ENCODE measurements around the gene NUP210L.
A peak's percentile ranks its signal among the peaks of the same experiment; 100 is the strongest.
"Not testable (repeated sequence)": the region's sequence is repeated elsewhere in the genome, so short reads cannot be mapped to it uniquely, and the experiment has no call there.

The NUP210L gene

GRCh38 chr1:154094411-154094810, 60.5 kb downstream of the NUP210L start:
- no peak for DNase-seq

GRCh38 chr1:154093699-154094098, 61.2 kb downstream of the NUP210L start:
- DNase-seq: no peak

DNA sequence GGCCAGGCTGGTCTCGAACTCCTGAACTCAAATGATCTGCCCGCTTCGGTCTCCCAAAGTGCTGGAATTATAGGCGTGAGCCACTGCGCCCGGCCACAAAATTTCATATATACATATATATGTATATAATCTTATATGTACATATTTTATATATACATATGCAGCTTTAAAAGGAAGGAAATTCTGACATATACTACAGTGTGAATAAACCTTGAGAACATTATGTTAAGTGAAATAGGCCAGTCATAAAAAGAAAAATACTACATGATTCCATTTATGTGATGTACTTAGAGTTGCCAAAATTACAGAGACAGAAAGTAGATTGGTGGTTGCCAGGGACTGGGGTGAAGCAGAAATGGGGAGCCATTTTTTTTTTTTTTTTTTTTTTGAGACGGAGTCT, 63.2 kb downstream of the NUP210L start:
- DNase-seq: no peak

DNA sequence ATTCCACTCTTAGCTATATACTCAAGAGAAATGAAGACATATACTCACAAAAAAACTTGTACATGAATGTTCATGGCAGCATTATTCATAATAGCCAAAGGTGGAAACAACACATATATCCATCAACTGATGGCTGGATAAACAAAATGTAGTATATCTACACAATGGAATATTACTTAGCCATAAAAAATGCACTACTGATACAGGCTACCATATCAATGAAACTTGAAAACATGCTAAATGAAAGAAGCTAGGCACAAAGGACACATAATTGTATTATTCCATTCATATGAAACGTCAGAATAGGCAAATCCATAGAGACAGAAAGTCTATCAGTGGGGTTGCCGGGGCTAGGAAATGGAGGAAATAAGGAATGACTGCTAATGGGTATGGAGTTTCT, 67.3 kb downstream of the NUP210L start:
- DNase-seq: no peak

DNA sequence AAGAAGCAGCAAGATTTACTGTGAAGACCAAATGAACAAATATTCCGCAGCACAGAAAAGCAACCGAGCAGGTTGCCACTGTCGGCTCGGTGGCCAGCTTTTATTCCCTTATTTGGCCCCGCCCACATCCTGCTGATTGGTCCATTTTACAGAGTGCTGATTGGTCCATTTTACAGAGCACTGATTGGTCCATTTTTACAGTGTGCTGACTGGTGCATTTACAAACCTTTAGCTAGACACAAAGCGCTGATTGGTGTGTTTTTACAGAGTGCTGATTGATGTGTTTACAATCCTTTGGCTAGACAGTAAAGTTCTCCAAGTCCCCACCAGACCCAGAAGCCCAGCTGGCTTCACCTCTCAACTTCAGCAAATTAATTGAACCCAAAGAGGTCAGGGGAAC, 71.8 kb downstream of the NUP210L start:
- DNase-seq: not testable (repeated sequence)

- DNase-seq: no peak
Observed at GRCh38 chr1:154081386-154082126, 73.3 kb downstream of the NUP210L start.

DNA sequence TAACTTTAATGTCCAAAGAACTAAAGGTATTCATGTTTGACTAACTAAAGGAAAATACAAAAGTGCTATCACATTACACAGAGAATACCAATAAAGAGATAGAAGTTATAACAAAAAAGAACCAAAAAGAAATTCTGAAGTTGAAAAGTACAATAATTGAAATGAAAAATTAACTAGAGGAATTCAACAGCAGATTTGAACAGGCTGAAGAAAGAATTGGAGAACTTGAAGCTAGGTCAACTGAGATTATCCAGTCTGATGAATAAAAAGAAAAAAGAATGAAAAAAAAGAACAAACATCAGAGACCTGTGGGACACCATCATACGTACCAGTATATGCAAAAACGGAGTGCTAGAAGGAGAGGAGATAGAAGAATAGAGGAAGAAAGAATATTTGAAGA, 78.5 kb downstream of the NUP210L start:
- no peak for DNase-seq

GRCh38 chr1:154075746-154076145, 79.1 kb downstream of the NUP210L start:
- no peak for DNase-seq

DNA sequence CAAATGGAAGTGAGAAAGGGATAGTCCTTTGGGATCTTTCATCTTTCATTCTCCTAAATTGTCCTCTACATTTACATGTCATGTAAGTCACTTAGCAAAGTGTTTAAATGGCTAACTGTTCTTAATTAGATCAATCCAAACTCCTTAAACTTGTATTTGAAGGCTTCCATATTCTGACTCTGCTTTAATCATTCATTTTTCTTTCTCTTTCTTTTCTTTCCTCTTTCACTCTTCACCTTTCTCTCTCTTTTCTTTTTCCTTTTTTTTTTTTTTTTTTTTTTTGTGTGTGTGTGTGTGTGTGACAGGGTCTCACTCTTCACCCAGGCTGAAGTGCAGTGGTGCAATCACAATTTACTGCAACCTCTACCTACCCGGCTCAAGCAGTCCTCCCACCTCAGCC, 92.6 kb downstream of the NUP210L start:
- DNase-seq: no peak

GRCh38 chr1:154047436-154047835, 107.4 kb downstream of the NUP210L start:
- not testable (repeated sequence) for DNase-seq

DNA sequence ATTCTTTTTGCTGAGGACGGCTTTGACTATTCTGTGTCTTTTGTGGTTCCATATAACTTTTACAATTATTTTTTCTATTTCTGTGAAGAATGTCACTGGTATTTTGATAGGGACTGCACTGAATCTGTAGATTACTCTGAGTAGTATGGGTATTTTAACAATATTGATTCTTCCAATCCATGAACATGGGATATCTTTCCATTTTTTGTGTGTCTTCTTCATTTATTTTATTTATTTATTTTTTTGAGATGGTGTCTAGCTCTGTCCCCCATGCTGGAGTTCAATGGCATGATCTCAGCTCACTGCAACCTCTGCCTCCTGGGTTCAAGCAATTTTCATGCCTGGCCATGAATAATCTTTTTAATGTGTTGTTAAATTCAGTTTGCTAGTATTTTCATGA, 121.2 kb downstream of the NUP210L start:
- not testable (repeated sequence) for DNase-seq

- DNase-seq: no peak
Observed at GRCh38 chr1:154019940-154020339, 134.9 kb downstream of the NUP210L start.

GRCh38 chr1:154019269-154019668, 135.6 kb downstream of the NUP210L start:
- no peak for DNase-seq

DNA sequence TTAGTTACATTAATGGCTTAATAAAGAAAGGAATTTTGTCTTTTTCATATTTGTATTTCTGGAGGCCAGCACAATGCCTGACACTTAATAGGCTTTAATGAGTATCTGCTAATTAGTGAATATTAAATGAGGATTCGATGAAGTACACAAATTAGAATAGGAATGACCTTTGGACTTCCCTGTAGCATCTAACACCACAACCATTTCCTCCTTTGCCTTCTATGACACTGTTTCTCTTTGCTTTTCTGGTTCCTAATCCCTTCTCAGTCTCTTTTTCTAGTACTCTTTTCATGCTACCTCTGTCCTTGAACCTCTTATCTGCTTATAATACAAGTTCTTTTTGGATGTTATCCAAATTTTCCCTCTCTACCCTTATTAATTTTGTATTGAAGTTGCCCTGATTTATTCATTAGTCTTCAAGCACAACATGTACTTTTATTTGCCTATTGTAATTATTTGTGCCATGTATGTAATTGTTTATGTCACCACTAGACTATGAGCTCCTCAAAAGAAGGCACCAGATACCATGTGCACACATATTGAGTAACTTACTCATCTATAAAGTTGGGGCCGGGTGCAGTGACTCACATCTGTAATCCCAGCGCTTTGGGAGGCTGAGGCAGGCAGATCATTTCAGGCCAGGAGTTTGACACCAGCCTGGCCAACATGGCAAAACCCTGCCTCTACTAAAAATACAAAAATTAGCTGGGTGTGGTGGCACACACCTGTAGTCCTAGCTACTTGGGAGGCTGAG, 140.5 kb downstream of the NUP210L start:
- peak; percentile 44 for DNase-seq

GRCh38 chr1:154012543-154012942, 142.3 kb downstream of the NUP210L start:
- DNase-seq: not testable (repeated sequence)

DNA sequence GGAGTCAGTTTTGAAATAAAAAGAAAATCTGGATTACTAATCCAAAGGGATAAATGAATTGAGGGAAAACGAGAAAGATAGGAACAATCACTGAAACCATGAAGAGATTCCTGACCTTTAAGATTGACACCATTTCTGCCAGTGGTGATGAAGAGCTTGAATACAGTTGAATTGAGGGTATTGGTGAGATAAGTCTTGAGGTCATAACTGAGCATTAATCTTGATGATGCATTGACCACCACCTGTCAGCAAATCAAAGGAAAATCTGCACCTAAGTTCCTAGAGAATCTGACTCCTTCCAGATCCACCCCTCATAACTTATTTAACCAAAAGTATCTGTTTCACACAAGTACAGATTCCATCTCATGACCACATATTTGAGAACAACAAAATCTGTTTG, 142.7 kb downstream of the NUP210L start:
- no peak for DNase-seq

DNA sequence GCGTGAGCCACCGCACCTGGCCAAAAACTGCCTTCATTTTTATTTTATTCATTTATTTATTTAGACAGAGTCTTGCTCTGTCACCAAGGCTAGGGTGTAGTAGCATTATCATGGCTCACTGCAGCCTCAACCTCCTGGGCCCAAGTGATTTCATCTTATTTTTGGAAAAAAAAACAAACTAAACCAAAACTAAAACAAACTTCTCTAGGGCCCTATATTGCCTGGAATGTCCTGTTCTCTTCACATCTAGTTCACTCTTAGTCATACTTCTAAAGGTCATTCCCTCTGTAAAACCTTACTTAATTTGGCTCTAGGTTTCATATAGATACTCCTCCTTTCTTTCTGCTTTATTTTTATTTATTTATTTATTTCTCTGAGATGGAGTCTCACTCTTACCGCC, 148.7 kb downstream of the NUP210L start:
- no peak for DNase-seq

GRCh38 chr1:154000420-154000819, 154.5 kb downstream of the NUP210L start:
- DNase-seq: no peak

DNA sequence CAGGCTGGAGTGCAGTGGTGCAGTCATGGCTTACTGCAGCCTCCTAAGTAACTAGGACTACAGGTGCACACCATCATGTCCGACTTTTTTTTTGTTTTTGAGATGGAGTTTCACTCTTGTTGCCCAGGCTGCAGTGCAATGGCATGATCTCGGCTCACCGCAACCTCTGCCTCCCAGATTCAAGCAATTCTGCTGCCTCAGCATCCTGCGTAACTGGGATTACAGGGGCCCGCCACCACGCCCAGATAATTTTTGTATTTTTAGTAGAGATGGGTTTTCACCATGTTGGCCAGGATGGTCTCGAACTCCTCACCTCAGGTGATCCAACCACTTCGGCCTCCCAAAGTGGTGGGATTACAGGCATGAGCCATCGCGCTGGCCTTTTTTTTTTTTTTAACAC, 158.0 kb downstream of the NUP210L start:
- DNase-seq: not testable (repeated sequence)

DNA sequence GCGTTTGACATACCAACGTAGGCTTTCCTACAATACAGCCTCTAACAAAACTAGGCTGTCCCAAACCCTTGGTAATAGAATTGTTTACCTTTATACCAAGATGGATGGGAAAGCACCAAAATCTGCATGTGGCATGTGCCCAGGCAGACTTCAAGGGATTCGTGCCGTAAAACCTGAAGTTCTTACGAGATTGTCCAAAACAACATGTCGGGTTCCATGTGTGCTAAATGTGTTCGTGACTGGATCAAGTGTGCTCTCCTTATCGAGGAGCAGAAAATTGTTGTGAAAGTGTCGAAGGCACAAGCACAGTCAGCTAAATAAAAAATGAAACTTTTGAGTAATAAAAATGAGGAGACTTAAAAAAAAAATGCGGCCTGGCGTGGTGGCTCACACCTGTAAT, 159.2 kb downstream of the NUP210L start:
- DNase-seq: no peak

- no peak for DNase-seq
Observed at GRCh38 chr1:153995202-153995601, 159.7 kb downstream of the NUP210L start.

- no peak for DNase-seq
Observed at GRCh38 chr1:153991806-153992205, 163.1 kb downstream of the NUP210L start.

DNA sequence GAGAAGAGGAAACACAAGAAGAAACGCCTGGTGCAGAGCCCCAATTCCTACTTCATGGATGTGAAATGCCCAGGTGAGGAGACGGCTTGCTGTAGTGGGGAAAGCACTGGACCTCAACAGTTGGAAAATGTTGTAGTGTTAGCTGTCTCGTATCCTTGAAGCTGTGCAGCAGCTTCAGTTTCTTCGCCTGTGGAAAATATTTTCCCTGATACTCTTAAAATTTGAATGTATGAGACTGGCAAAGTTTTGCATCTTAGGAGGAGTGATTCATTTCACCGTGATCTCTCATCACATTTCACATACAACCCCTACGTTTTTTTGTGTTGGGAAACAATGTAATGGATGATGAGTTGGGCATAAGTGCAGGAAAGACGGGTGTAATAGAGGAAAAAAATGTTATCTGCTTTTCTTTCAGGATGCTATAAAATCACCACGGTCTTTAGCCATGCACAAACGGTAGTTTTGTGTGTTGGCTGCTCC, 163.7 kb downstream of the NUP210L start:
- no peak for DNase-seq

DNA sequence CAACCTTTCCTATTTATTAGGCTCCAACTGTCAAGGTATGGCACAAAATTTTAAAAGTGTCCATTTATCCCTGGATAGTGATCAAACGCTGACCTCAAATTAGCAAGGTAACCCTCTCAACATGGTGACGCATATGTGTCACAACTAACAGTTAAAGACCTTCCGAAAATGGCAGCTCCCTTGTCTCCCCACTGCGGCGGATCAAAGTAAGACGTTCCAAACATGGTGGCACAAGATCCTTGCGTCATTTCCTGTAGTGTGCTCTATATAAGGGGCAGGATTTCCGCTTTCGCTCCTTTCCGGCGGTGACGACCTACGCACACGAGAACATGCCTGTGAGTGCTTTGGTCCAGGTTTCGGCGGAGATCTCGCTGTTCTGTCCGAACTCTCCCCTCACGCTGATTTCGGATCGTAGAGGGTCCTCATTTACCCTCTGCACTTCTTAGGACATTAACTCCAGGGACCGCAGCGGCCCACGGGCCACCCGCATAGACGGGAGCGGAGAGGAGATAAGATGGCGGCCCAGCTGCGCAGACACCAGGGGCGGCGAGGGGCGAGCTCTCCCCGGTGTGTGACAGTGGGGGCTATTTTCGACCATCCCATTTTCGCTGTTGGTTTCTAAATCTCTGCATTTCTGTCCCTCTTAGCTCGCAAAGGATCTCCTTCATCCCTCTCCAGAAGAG, 164.3 kb downstream of the NUP210L start, which contains the start of gene RPS27:
RPS27 (plus strand) TSS at position 295 of the 683 bp plus-strand sequence; CDS start at position 330, 35 bp downstream.
- peak; percentile 97 for DNase-seq

All from activated CD4-positive, alpha-beta T cell treated with anti-CD3 and anti-CD28 coated beads, Interleukin-10, Interleukin-2, amounts not matched to agents 100 ng/mL and 50 ng/mL, durations not matched to agents 16 hours and 8 hours (primary cell).